ENCODE results near the gene NFATC1.

Gene NFATC1

DNA sequence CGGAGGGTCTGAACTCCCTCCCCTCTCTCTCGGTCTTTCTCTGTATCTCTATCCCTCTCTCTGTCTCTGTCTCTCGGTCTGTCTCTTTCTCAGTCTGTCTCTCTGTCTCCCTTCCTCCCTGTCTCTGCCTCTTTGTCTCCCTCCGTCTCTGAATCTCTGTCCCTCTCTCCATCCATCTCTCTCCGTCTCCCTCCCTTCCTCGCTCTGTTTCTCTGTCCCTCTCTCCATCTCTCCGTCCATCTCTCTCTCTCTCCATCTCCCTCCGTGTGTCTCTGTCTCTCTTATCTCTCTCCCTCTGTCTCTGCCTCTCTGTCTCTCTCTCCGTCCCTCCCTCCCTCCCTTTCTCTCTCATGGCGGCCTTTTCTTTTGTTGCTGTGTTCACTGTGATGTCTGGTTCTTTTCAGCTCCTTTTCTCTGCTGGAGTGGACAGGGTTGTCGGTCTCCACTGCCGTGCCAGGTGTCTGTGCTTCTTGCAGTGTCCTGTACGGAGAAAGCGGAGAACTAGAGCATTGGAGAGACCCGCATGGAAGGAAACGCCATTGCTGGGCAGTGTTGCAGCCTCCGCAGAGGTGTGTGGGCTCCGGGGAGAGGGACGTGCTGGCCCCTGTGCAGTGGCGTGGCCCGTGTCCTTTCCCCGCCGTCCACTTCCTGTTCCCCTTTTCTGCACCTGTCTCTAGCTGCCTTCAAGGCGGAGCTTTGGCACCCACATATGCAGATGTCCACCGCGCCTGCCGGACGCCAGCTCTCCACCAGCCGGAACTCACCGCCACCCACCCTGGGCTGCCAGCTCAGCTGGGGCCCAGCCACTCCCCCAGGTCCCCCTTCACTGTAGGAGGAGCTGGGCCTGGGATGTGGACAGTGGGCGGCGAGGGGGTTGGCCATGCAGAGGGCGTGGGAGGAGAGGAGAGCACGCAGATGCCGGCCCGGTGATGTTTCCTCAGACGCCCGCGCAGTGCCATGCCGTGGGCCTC, 113.1 kb downstream of the NFATC1 start:
- no peak for DNase-seq (ENCODE audit: low read depth)

DNA sequence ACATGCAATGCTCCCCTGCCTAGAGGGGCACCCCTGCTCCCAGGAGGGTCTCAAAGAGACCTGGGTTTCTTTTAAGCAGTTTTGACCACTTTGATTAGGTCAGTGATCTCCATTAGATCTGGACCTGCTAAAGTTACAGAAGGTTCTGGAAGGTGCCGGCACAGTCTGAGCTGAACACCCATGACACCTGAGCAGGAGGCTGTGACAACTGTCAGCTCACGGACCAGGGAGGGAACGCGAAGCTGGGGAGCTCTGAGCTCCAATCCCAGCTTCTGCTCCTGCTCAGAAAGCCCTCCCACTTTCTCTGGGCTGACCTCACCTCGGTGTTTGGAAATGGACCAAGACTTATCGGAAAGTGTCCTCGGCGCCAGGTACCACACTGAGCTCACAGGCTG, 113.8 kb downstream of the NFATC1 start:
- no peak for DNase-seq (ENCODE audit: low read depth)

DNA sequence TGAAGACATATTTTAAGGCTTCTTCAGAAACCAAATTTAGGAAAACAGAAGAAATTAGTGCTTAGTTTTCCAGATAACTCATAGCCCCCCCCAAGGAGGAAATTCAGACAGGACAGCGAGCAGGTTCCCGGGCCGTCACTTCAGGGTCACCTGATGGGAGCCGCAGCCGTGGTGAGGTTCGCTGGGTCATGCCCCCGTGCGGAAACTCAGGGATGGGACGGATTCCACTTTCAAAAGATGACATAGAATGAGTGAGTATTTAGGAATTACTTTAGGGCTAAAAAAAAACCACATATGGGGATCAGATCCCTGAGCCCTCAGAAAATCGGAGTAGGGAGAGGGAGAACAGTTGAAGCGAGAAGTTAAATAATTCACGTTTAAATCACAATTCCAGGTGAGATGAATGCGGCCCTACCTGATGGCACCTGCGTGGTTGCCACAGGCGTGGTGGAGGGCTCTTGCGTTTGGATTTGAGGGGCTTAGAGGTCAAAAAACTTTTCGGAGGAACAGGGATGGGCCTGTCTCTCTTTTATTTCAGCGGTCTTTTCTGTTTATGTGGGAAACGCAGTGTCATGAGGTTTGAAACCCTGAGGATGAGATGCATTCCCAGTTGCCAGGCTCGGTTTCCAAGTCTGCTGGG, 114.4 kb downstream of the NFATC1 start:
- no peak for DNase-seq (ENCODE audit: low read depth)

- DNase-seq (ENCODE audit: low read depth): no peak
Observed at GRCh38 chr18:79510731-79511241, 115.1 kb downstream of the NFATC1 start.

DNA sequence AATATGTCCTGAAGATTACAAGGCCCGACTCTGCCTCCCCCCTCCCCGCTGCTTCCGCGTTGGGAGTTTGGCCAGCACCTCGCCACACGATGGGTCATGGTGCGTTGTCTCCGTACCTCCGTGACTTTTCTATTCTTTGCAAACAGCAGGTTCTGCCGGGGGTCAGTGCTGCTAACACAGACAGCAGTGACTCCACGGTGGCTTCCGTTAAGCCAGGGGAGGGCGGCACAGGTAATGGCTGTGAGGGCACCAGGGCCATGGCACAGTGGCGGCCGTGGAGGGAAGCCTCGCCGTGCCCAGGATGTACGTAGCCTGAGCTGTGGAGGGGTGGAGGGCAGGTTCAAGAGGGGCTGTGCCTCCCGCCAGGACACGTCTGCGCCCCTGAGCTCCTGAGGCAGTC, 115.5 kb downstream of the NFATC1 start:
- no peak for DNase-seq (ENCODE audit: low read depth)

- DNase-seq (ENCODE audit: low read depth): no peak
Observed at GRCh38 chr18:79511671-79512301, 116.1 kb downstream of the NFATC1 start.

- DNase-seq (ENCODE audit: low read depth): no peak
Observed at GRCh38 chr18:79512461-79513380, 117.0 kb downstream of the NFATC1 start.

- DNase-seq (ENCODE audit: low read depth): no peak
Observed at GRCh38 chr18:79513381-79514081, 117.8 kb downstream of the NFATC1 start.

- DNase-seq (ENCODE audit: low read depth): no peak
Observed at GRCh38 chr18:79515331-79515730, 119.6 kb downstream of the NFATC1 start.

- no peak for DNase-seq (ENCODE audit: low read depth)
Observed at GRCh38 chr18:79515944-79516351, 120.2 kb downstream of the NFATC1 start.

- no peak for DNase-seq (ENCODE audit: low read depth)
Observed at GRCh38 chr18:79516441-79516931, 120.8 kb downstream of the NFATC1 start.

DNA sequence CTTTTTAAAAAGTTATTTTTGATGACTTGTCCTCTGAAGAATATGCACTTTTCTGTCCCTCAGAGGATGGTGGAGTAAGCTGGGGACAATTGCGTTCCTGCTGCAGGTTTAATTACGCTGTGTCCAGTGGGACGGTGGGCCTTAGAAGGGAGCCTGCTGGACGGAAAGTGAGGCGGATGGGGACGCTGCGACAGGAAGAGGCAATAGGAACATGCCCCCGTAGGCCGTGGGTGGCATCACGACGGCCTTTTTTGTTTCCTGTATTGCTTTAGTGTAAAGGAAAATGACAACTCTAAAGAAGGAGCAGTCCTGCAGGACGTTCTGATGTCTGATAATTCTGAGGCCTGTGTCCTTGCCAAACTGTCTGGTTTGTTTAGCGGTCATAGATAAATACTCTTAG, 121.6 kb downstream of the NFATC1 start:
- DNase-seq (ENCODE audit: low read depth): no peak

DNA sequence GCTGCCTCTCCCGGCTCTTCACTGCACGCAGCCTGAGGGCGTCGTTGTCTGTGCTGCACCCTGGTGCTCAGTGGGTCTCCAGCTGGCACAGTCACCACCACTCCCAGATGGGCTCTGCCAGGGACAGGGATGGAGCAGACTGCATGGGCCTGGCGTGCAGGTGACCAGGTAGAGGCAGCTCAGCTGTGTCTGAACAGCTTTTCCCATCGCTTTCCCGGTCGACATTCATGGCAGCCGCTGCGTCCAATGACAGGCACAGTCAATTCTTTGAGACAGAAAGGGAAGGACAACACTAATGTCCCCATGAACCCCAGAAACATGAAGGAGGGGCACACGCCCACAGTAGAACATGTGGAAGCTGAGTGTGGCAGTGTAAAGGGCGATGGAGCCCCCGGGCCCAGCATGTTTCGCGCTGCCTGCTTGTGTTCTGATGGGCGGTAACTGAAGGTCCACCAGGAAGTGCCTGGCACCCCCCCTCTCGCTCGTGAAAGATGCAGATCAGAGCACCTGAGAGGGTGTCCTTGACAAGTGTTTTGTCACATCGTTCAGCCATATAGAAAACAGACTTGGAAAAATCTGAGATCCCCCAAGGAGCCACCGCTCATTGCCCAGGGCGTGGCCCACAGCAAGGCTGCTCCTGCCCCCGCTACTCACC, 122.4 kb downstream of the NFATC1 start:
- DNase-seq (ENCODE audit: low read depth): no peak

DNA sequence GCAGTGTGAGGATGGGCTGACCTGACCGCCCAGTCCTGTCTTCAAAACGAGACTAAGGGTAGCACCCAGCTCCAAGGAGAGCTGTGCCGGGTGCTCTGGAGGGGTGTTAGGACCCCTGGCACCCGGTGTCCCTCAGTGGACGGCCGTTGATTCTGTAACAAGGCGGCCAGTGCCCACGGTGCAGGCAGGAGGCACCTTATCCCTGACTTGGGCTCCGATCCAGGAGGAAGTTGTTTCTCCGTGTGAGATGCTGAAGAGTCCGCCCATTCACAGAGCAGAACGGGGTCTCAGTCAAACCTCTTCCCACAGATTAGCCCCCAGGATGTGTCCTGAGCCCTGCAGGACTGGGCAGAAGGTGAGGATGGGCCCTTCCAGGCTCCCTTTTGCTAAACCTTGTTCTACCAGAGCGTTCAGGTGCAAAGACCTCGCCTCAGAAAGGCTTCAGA, 123.0 kb downstream of the NFATC1 start:
- DNase-seq (ENCODE audit: low read depth): no peak

- DNase-seq (ENCODE audit: low read depth): no peak
Observed at GRCh38 chr18:79519751-79520477, 124.2 kb downstream of the NFATC1 start.

GRCh38 chr18:79520478-79521390, 125.0 kb downstream of the NFATC1 start:
- no peak for DNase-seq (ENCODE audit: low read depth)

GRCh38 chr18:79521416-79522205, 125.9 kb downstream of the NFATC1 start:
- DNase-seq (ENCODE audit: low read depth): no peak
